Gastrocnemius medialis (tissue), 4 donors: ENCODE measurements around the gene FIP1L1. TPM values are rescaled to one million over a fixed set of nuclear protein-coding genes. Genes with fewer than 3 reads are reported as not detected.

ENCODE experiments used
- ATAC-seq, 2 donors: fragments of 150-250 bp; one replicate each; pipeline ENCODE4 v1.9.1; 2016
- DNase-seq, 2 donors: peaks; one replicate each; pipeline ENCODE4 v3.0.0-alpha.2; 2019
- H3K27ac ChIP-seq, 4 donors: fragments of 200-600 bp; sonication (generic); 1 replicate in 1 of 4; 2 replicates in 3 of 4; pipeline ENCODE4 v1.5.1; 2016 to 2018; ENCODE audit warnings: mild to moderate bottlenecking in 2 of 4, moderate library complexity in 1 of 4
- H3K27me3 ChIP-seq, 3 donors: fragments of 200-600 bp; sonication (generic) in 2 of 3; 1 replicate in 1 of 3; 2 replicates in 2 of 3; pipeline versions ENCODE4 v1.5.1 to v1.6.0; 2016 to 2019; ENCODE audit warnings: mild to moderate bottlenecking in 1 of 3, moderate library complexity in 1 of 3
- H3K36me3 ChIP-seq, 2 donors: fragments of 200-600 bp; sonication (generic) in 1 of 2; one replicate each; pipeline ENCODE4 v1.5.1; 2017 to 2018
- H3K4me1 ChIP-seq, 2 donors: fragments of 200-600 bp; sonication (generic) in 1 of 2; one replicate each; pipeline ENCODE4 v1.5.1; 2016 to 2017; ENCODE audit warnings: mild to moderate bottlenecking in 2 of 2
- H3K4me3 ChIP-seq, 4 donors: fragments of 200-600 bp; sonication (generic) in 3 of 4; 1 replicate in 1 of 4; 2 replicates in 3 of 4; pipeline ENCODE4 v1.5.1; 2016 to 2019; ENCODE audit warnings: mild to moderate bottlenecking in 2 of 4
- H3K9me3 ChIP-seq, 3 donors: fragments of 200-600 bp; sonication (generic) in 2 of 3; 1 replicate in 1 of 3; 2 replicates in 2 of 3; pipeline ENCODE4 v1.5.1; 2016 to 2019
- CTCF ChIP-seq, 5 experiments: fragments of 450-650 bp in 3 of 5; fragments of 200-600 bp in 2 of 5; sonication (generic) in 2 of 5; IDR thresholded peaks in 4 of 5; conservative IDR thresholded peaks in 1 of 5; 1 replicate in 4 of 5; 2 replicates in 1 of 5; pipeline ENCODE4 v1.5.1; 2016 to 2019; ENCODE audit warnings: antibody characterized with exemption in 5 of 5, mild to moderate bottlenecking in 3 of 5, moderate library complexity in 3 of 5
- POLR2A ChIP-seq, 2 donors: fragments of 450-650 bp; IDR thresholded peaks; one replicate each; pipeline ENCODE4 v1.6.1; 2017; ENCODE audit warnings: antibody characterized with exemption in 2 of 2, mild to moderate bottlenecking in 2 of 2, moderate library complexity in 2 of 2
- in situ Hi-C, 4 donors: fragments of 200-750 bp; cut with MboI; loops; one replicate each; pipeline versions ENCODE4 v1.15.0 to v1.8.0; 2017; ENCODE audit warnings: low sequenced_read_pairs in 4 of 4
- intact Hi-C: fragments of 100-400 bp; cut with DNase I; formaldehyde crosslinking; loops from one replicate; pipeline ENCODE4 v1.15.1; 2023; ENCODE audit warnings: low total_unique reads
- total RNA-seq, 4 donors: library from RNA; depleted of rRNA; stranded (reverse); fragments of >200 nt; gene quantifications; one replicate each; pipeline versions ENCODE4 v1.1.0 to v1.2.3, GENCODE V29; 2016

The FIP1L1 gene
- total RNA-seq, 4 donors from 2014 or later: 26.7 to 36.6 (median 31.1) TPM

- TF ChIP-seq CTCF (IDR thresholded peaks at IDR 0.05 in 4 of 5, conservative IDR thresholded peaks at IDR 0.05 in 1 of 5): no peak
- TF ChIP-seq POLR2A (IDR thresholded peaks at IDR 0.05): no peak
- ATAC-seq (peak; percentile 88 to 90), DNase-seq (peak; percentile 51 to 72)
- no peaks in the 10 kb centered on the region for H3K36me3 ChIP-seq
- H3K27me3 ChIP-seq: no peaks in the 10 kb centered on the region
- H3K9me3 ChIP-seq: no peaks in the 10 kb centered on the region
- in situ Hi-C loops (loop anchor here in 1 of 4 donors (25.0 kb wide), 1 partner anchor 105 kb away; no protein-coding TSS in a partner anchor), intact Hi-C loops (no loop called here)
- peaks cover 0 to 5% of the 10 kb centered on the region in 2 donors for H3K4me1 ChIP-seq
- peak overlapping the region; percentile 16 to 52 (median 40) for H3K4me3 ChIP-seq
- peak overlapping the region; percentile 65 to 78 (median 71) for H3K27ac ChIP-seq
These were observed 130.3 kb downstream of the FIP1L1 start for GRCh38 chr4:53507671-53508286.

GRCh38 chr4:53508446-53508845 lies 131.0 kb downstream of the FIP1L1 start:
- DNase-seq: no peak
- intact Hi-C loops (no loop called here), in situ Hi-C loops (loop anchor here in 1 of 4 donors (25.0 kb wide), 1 partner anchor 104 kb away; no protein-coding TSS in a partner anchor)
- TF ChIP-seq CTCF (IDR thresholded peaks at IDR 0.05 in 4 of 5, conservative IDR thresholded peaks at IDR 0.05 in 1 of 5) (no peak), POLR2A (IDR thresholded peaks at IDR 0.05) (no peak)
- peaks cover 0 to 5% of the 10 kb centered on the region in 2 donors for H3K4me1 ChIP-seq
- no peak for ATAC-seq
- no peaks in the 10 kb centered on the region for H3K27me3 ChIP-seq
- no peaks in the 10 kb centered on the region for H3K9me3 ChIP-seq
- no peaks in the 10 kb centered on the region for H3K36me3 ChIP-seq
- no peak overlapping the region for H3K4me3 ChIP-seq
- peak overlapping the region; percentile 65 to 78 (median 71) for H3K27ac ChIP-seq

- ATAC-seq (no peak), DNase-seq (no peak)
- in situ Hi-C loops: loop anchor here in 1 of 4 donors (25.0 kb wide), 1 partner anchor 102 kb away; no protein-coding TSS in a partner anchor
- Histone ChIP-seq H3K27ac (peak overlapping the region in 1 of 4 donors; percentile 13), H3K9me3 (no peaks in the 10 kb centered on the region), H3K27me3 (no peaks in the 10 kb centered on the region), H3K4me1 (peaks cover 0 to 5% of the 10 kb centered on the region in 2 donors), H3K4me3 (no peak overlapping the region), H3K36me3 (no peaks in the 10 kb centered on the region)
- no peak for TF ChIP-seq CTCF (IDR thresholded peaks at IDR 0.05 in 4 of 5, conservative IDR thresholded peaks at IDR 0.05 in 1 of 5)
- TF ChIP-seq POLR2A (IDR thresholded peaks at IDR 0.05): no peak
- intact Hi-C loops: no loop called here
These were observed 132.9 kb downstream of the FIP1L1 start for GRCh38 chr4:53510321-53510720.

Other genes starting within 250 kb of the FIP1L1 start
- 10 to 100 TPM in 3 of 4 donors, 1 to 10 TPM in 1; 8.9 to 16.0 (median 14.8) TPM for gene SCFD2, start 11.6 kb upstream of the FIP1L1 start, total RNA-seq
- gene LNX1, start 213.8 kb downstream of the FIP1L1 start, total RNA-seq: 10 to 100 TPM in 3 of 4 donors, 1 to 10 TPM in 1; 7.0 to 12.3 (median 11.0) TPM